Right lobe of liver (tissue), 6 donors: Measurements from ENCODE around the gene RNF223. TPM values are rescaled to one million over a fixed set of nuclear protein-coding genes. Genes with fewer than 3 reads are reported as not detected.

Experiments used
- ATAC-seq, 4 donors: fragments of 200-7000 bp; cut with Tn5 transposase; one replicate each; pipeline ENCODE4 v1.9.1; 2020; ENCODE audit warnings: mild to moderate bottlenecking in 4 of 4, moderate library complexity in 4 of 4
- DNase-seq, 3 donors: peaks; one replicate each; pipeline ENCODE4 v3.0.0-alpha.2; 2020
- H3K27ac ChIP-seq, 3 donors: fragments of 200-600 bp; one replicate each; pipeline ENCODE4 v1.8.0; 2022
- H3K27me3 ChIP-seq, 2 donors: fragments of 200-600 bp; one replicate each; pipeline ENCODE4 v1.8.0; 2022
- H3K36me3 ChIP-seq, 4 donors: fragments of 200-600 bp; sonication (generic) in 1 of 4; one replicate each; pipeline versions ENCODE4 v1.5.1 to v1.8.0; 2017 to 2022; ENCODE audit warnings: control low read depth in 1 of 4
- H3K4me1 ChIP-seq, 4 donors: fragments of 200-600 bp; sonication (generic) in 1 of 4; one replicate each; pipeline versions ENCODE4 v1.5.1 to v1.8.0; 2017 to 2022; ENCODE audit warnings: control low read depth in 1 of 4
- H3K4me3 ChIP-seq, 3 donors: fragments of 200-600 bp; one replicate each; pipeline ENCODE4 v1.8.0; 2022
- H3K9me3 ChIP-seq, 4 donors: fragments of 200-600 bp; sonication (generic) in 1 of 4; one replicate each; pipeline versions ENCODE4 v1.5.1 to v1.8.0; 2017 to 2022; ENCODE audit warnings: control low read depth in 1 of 4
- CTCF ChIP-seq, 4 donors: fragments of 200-600 bp in 3 of 4; fragments of 450-650 bp in 1 of 4; IDR thresholded peaks; one replicate each; pipeline versions ENCODE4 v1.5.1 to v1.8.0; 2016 to 2022; ENCODE audit warnings: antibody characterized with exemption in 4 of 4, mild to moderate bottlenecking in 2 of 4
- POLR2A ChIP-seq: fragments of 450-650 bp; IDR thresholded peaks from one replicate; pipeline ENCODE4 v1.6.1; 2017; ENCODE audit warnings: antibody characterized with exemption, mild to moderate bottlenecking
- WGBS: methylation state at CpG from one replicate; pipeline ENCODE4 v1.1.6; 2018; ENCODE audit warnings: low coverage, low lambda C conversion rate; ENCODE audit not compliant: insufficient coverage; ENCODE audit errors: missing lambda C conversion rate; 5-methylcytosine and 5-hydroxymethylcytosine counted together
- intact Hi-C, 2 donors: fragments of 100-400 bp; cut with DNase I; formaldehyde crosslinking; loops; one replicate each; pipeline versions ENCODE4 v1.11.2 to v1.14.1; 2022
- total RNA-seq, 6 experiments: library from RNA; depleted of rRNA in 2 of 6; stranded (reverse); fragments of >200 nt in 2 of 6; fragmentation: NEBNext Ultra II Directional in 3 of 6; extraction: Animal tissue kit (Norgen Biotek cat#: 25700) in 3 of 6; gene quantifications; one replicate each; pipeline versions ENCODE4 v1.1.0 to v1.2.4, GENCODE V29; 2016 to 2023
- donor health status: DM: no; HTN: yes; CAD: no.
- donor health status: DM: no; HTN: no; CAD: no.
- donor health status: DM: no; HTN: no; CAD: no.
- donor health status: DM: no; HTN: yes; CAD: no.
- donor health status: DM: no; HTN: yes; CAD: no.

RNF223 gene
- total RNA-seq, 6 experiments from 2014 or later, result not detected

GRCh38 chr1:1055841-1056736, 18.0 kb downstream of the RNF223 start:
- Histone ChIP-seq H3K4me1 (peaks cover 0 to 15% (median 3%) of the 10 kb centered on the region in 4 donors), H3K9me3 (no peaks in the 10 kb centered on the region), H3K36me3 (no peaks in the 10 kb centered on the region), H3K4me3 (no peak overlapping the region), H3K27ac (no peak overlapping the region), H3K27me3 (peaks cover 0 to 14% of the 10 kb centered on the region in 2 donors)
- ATAC-seq (no peak), DNase-seq (no peak)
- intact Hi-C loops, result no loop called here
- TF ChIP-seq CTCF (IDR thresholded peaks at IDR 0.05), result no peak
- WGBS, result 79% methylated on average over 10 of the region's 50 CpGs

GRCh38 chr1:1054971-1055370, 19.1 kb downstream of the RNF223 start:
- no peak overlapping the region for H3K27ac ChIP-seq
- H3K36me3 ChIP-seq, result no peaks in the 10 kb centered on the region
- H3K27me3 ChIP-seq, result peaks cover 0 to 4% of the 10 kb centered on the region in 2 donors
- intact Hi-C loops, result no loop called here
- TF ChIP-seq CTCF (IDR thresholded peaks at IDR 0.05), result no peak
- TF ChIP-seq POLR2A, result no peak
- 77% methylated on average over 6 of the region's 23 CpGs for WGBS
- DNase-seq (no peak), ATAC-seq (no peak)
- H3K9me3 ChIP-seq, result no peaks in the 10 kb centered on the region
- no peak overlapping the region for H3K4me3 ChIP-seq
- H3K4me1 ChIP-seq, result peaks cover 0 to 15% (median 3%) of the 10 kb centered on the region in 4 donors

GRCh38 chr1:1054099-1054700, 19.9 kb downstream of the RNF223 start:
- no peak overlapping the region for H3K4me3 ChIP-seq
- no peak for TF ChIP-seq POLR2A
- TF ChIP-seq CTCF (IDR thresholded peaks at IDR 0.05), result no peak
- no peaks in the 10 kb centered on the region for H3K27me3 ChIP-seq
- no peak for DNase-seq
- no CpG with 5 or more reads among the region's 18 CpGs for WGBS
- no peaks in the 10 kb centered on the region for H3K9me3 ChIP-seq
- intact Hi-C loops, result no loop called here
- H3K27ac ChIP-seq, result no peak overlapping the region
- H3K4me1 ChIP-seq, result peaks cover 0 to 10% (median 3%) of the 10 kb centered on the region in 4 donors
- no peaks in the 10 kb centered on the region for H3K36me3 ChIP-seq
- no peak for ATAC-seq

GRCh38 chr1:1053682-1054081, 20.4 kb downstream of the RNF223 start:
- intact Hi-C loops, result no loop called here
- 100% methylated on average over 1 of the region's 18 CpGs for WGBS
- no peak for DNase-seq

More at GRCh38 chr1:1053682-1054081, 20.4 kb downstream of the RNF223 start:
- H3K9me3 ChIP-seq, result no peaks in the 10 kb centered on the region
- TF ChIP-seq CTCF (IDR thresholded peaks at IDR 0.05), result no peak
- no peak for TF ChIP-seq POLR2A
- no peak for ATAC-seq
- H3K27me3 ChIP-seq, result no peaks in the 10 kb centered on the region
- no peak overlapping the region for H3K27ac ChIP-seq
- no peaks in the 10 kb centered on the region for H3K36me3 ChIP-seq
- no peak overlapping the region for H3K4me3 ChIP-seq
- H3K4me1 ChIP-seq, result peaks cover 0 to 4% (median under 1%) of the 10 kb centered on the region in 4 donors
